Liver (tissue), 9 donors: ENCODE measurements around the gene NTHL1. TPM values are rescaled to one million over a fixed set of nuclear protein-coding genes. Genes with fewer than 3 reads are reported as not detected.

ENCODE experiments used
- DNase-seq: peaks from one replicate; pipeline ENCODE4 v3.0.0-alpha.2; 2017; ENCODE audit warnings: low spot score
- H3K27ac ChIP-seq, 2 donors: one replicate each; pipeline ENCODE4 v1.7.0; 2013; ENCODE audit warnings: inconsistent platforms in 2 of 2, low read length in 2 of 2, control low read depth in 1 of 2, low read depth in 1 of 2, mild to moderate bottlenecking in 1 of 2
- H3K27me3 ChIP-seq, 4 donors: one replicate each; pipeline versions ENCODE4 v1.6.1 to v1.7.0; 2013; ENCODE audit warnings: low read length in 3 of 4, inconsistent platforms in 1 of 4, mild to moderate bottlenecking in 1 of 4, moderate library complexity in 1 of 4; ENCODE audit not compliant: control insufficient read depth in 4 of 4, insufficient read depth in 4 of 4
- H3K36me3 ChIP-seq, 4 donors: one replicate each; pipeline versions ENCODE4 v1.6.1 to v1.7.0; 2013; ENCODE audit warnings: low read length in 3 of 4, mild to moderate bottlenecking in 3 of 4, low read depth in 1 of 4, moderate library complexity in 1 of 4; ENCODE audit not compliant: control insufficient read depth in 4 of 4, insufficient read depth in 3 of 4
- H3K4me1 ChIP-seq, 4 donors: one replicate each; pipeline versions ENCODE4 v1.6.1 to v1.7.0; 2013; ENCODE audit warnings: low read length in 3 of 4, mild to moderate bottlenecking in 3 of 4, moderate library complexity in 1 of 4; ENCODE audit not compliant: control insufficient read depth in 4 of 4, insufficient read depth in 4 of 4
- H3K4me3 ChIP-seq, 3 donors: one replicate each; pipeline versions ENCODE4 v1.6.1 to v1.7.0; 2013; ENCODE audit warnings: low read length in 3 of 3, control low read depth in 1 of 3, low read depth in 1 of 3, mild to moderate bottlenecking in 1 of 3
- H3K9ac ChIP-seq, 2 donors: one replicate each; pipeline ENCODE4 v1.7.0; 2013; ENCODE audit warnings: low read length in 2 of 2, mild to moderate bottlenecking in 2 of 2, moderate library complexity in 2 of 2, control low read depth in 1 of 2, low read depth in 1 of 2
- H3K9me3 ChIP-seq, 4 donors: one replicate each; pipeline versions ENCODE4 v1.6.1 to v1.7.0; 2013; ENCODE audit warnings: low read length in 3 of 4; ENCODE audit not compliant: control insufficient read depth in 4 of 4
- ATF3 ChIP-seq: IDR thresholded peaks from 2 replicates; pipeline ENCODE4 v1.6.1; 2016; ENCODE audit warnings: antibody characterized with exemption
- CTCF ChIP-seq: fragments of 150-350 bp; IDR thresholded peaks from 2 replicates; pipeline ENCODE4 v1.5.1; 2017; ENCODE audit warnings: improper control_type of control experiment, low read depth, low read length; ENCODE audit not compliant: missing input control
- EGR1 ChIP-seq, 2 donors: IDR thresholded peaks; 2 replicates each; pipeline ENCODE4 v1.6.1; 2016 to 2018; ENCODE audit warnings: antibody characterized with exemption in 2 of 2, low read depth in 2 of 2
- FOXA1 ChIP-seq: IDR thresholded peaks from 2 replicates; pipeline ENCODE4 v1.6.1; 2016; ENCODE audit warnings: antibody characterized with exemption
- FOXA2 ChIP-seq: IDR thresholded peaks from 2 replicates; pipeline ENCODE4 v1.6.1; 2016; ENCODE audit warnings: antibody characterized with exemption
- GABPA ChIP-seq, 2 donors: IDR thresholded peaks in 1 of 2; conservative IDR thresholded peaks in 1 of 2; 2 replicates each; pipeline ENCODE4 v1.6.1; 2016; ENCODE audit warnings: antibody characterized with exemption in 2 of 2, mild to moderate bottlenecking in 1 of 2, moderate library complexity in 1 of 2
- HNF4A ChIP-seq, 2 donors: conservative IDR thresholded peaks; 2 replicates each; pipeline ENCODE4 v1.6.1; 2016; ENCODE audit warnings: antibody characterized with exemption in 2 of 2, mild to moderate bottlenecking in 2 of 2
- HNF4G ChIP-seq: IDR thresholded peaks from 2 replicates; pipeline ENCODE4 v1.6.1; 2016; ENCODE audit warnings: antibody characterized with exemption
- JUND ChIP-seq, 2 donors: IDR thresholded peaks; 2 replicates each; pipeline ENCODE4 v1.6.1; 2016; ENCODE audit warnings: antibody characterized with exemption in 2 of 2
- MAX ChIP-seq: IDR thresholded peaks from 2 replicates; pipeline ENCODE4 v1.6.1; 2016; ENCODE audit warnings: antibody characterized with exemption
- NR2F2 ChIP-seq: IDR thresholded peaks from 2 replicates; pipeline ENCODE4 v1.6.1; 2016; ENCODE audit warnings: antibody characterized with exemption
- RAD21 ChIP-seq, 2 donors: IDR thresholded peaks; 2 replicates each; pipeline ENCODE4 v1.6.1; 2016; ENCODE audit warnings: antibody characterized with exemption in 2 of 2, mild to moderate bottlenecking in 2 of 2
- RXRA ChIP-seq, 2 donors: IDR thresholded peaks; 2 replicates each; pipeline ENCODE4 v1.6.1; 2017 to 2018; ENCODE audit warnings: antibody characterized with exemption in 2 of 2, mild to moderate bottlenecking in 1 of 2
- SP1 ChIP-seq: IDR thresholded peaks from 2 replicates; pipeline ENCODE4 v1.6.1; 2018; ENCODE audit warnings: antibody characterized with exemption, mild to moderate bottlenecking
- TAF1 ChIP-seq: conservative IDR thresholded peaks from 2 replicates; pipeline ENCODE4 v1.6.1; 2016; ENCODE audit warnings: antibody characterized with exemption, mild to moderate bottlenecking
- YY1 ChIP-seq: IDR thresholded peaks from 2 replicates; pipeline ENCODE4 v1.6.1; 2016; ENCODE audit warnings: antibody characterized with exemption, mild to moderate bottlenecking
- ZBTB33 ChIP-seq: IDR thresholded peaks from 2 replicates; pipeline ENCODE4 v1.6.1; 2016; ENCODE audit warnings: antibody characterized with exemption
- WGBS: extraction: QIAGEN DNeasy Blood & Tissue Kit; methylation state at CpG from one replicate; pipeline ENCODE4 v1.1.7; 2013; 5-methylcytosine and 5-hydroxymethylcytosine counted together
- polyA plus RNA-seq, 2 donors: library from polyadenylated mRNA; stranded (reverse) in 1 of 2; unstranded in 1 of 2; fragments of 200-250 nt in 1 of 2; fragments of >200 nt in 1 of 2; fragmentation: Nextera tagmentation in 1 of 2; extraction: Ambion mirVana in 1 of 2; gene quantifications; one replicate each; pipeline versions ENCODE4 v1.2.1 to v1.2.3, GENCODE V29; 2013 to 2015
- total RNA-seq, 2 donors: library from RNA; depleted of rRNA; stranded (reverse); fragments of >200 nt; gene quantifications; one replicate each; pipeline ENCODE4 v1.2.3, GENCODE V29; 2014
- donor health status: healthy.
- donor health status: healthy.
- donor health status: healthy.
- donor health status: healthy.
- donor health status: healthy.

Gene NTHL1
- total and polyA plus RNA-seq, 4 donors, result 10.4 to 166 (median 19.1) TPM

GRCh38 chr16:2042986-2043666, 4.5 kb downstream of the NTHL1 start:
- no peak for TF ChIP-seq RXRA (IDR thresholded peaks at IDR 0.05)
- TF ChIP-seq ATF3, result no peak
- TF ChIP-seq GABPA (IDR thresholded peaks at IDR 0.05 in 1 of 2, conservative IDR thresholded peaks at IDR 0.05 in 1 of 2), result no peak
- TF ChIP-seq HNF4A (conservative IDR thresholded peaks at IDR 0.05), result no peak
- TF ChIP-seq MAX, result no peak
- TF ChIP-seq FOXA1, result no peak
- TF ChIP-seq ZBTB33, result no peak
- TF ChIP-seq YY1, result no peak
- no peak for TF ChIP-seq HNF4G
- no peak for TF ChIP-seq FOXA2
- no peak for TF ChIP-seq RAD21 (IDR thresholded peaks at IDR 0.05)
- TF ChIP-seq EGR1 (IDR thresholded peaks at IDR 0.05; ENCODE audit: low read depth in 2 of 2), result no peak
- no peak for TF ChIP-seq NR2F2
- no peak for TF ChIP-seq CTCF
- WGBS, result 81% methylated on average over 11 of the region's 11 CpGs
- Histone ChIP-seq H3K4me3 (no peak overlapping the region), H3K36me3 (peaks cover 0 to 2% (median 0%) of the 10 kb centered on the region in 4 donors), H3K4me1 (peaks cover 28 to 73% (median 52%) of the 10 kb centered on the region in 4 donors), H3K9me3 (no peaks in the 10 kb centered on the region), H3K27me3 (no peaks in the 10 kb centered on the region), H3K27ac (no peak overlapping the region), H3K9ac (no peak overlapping the region)
- DNase-seq, result no peak

GRCh38 chr16:2042171-2042985, 5.3 kb downstream of the NTHL1 start:
- Histone ChIP-seq H3K36me3 (no peaks in the 10 kb centered on the region), H3K9me3 (no peaks in the 10 kb centered on the region), H3K4me1 (peaks cover 28 to 77% (median 57%) of the 10 kb centered on the region in 4 donors), H3K27me3 (no peaks in the 10 kb centered on the region), H3K27ac (peak overlapping the region; percentile 95 to 98), H3K9ac (no peak overlapping the region), H3K4me3 (no peak overlapping the region)
- DNase-seq, result no peak
- 56% methylated on average over 22 of the region's 22 CpGs for WGBS
- TF ChIP-seq SP1 (peak; percentile 72), RAD21 (IDR thresholded peaks at IDR 0.05) (peak in 1 of 2 donors; percentile 33), HNF4A (conservative IDR thresholded peaks at IDR 0.05) (peak in 1 of 2 donors; percentile 21), JUND (IDR thresholded peaks at IDR 0.05) (no peak), CTCF (no peak), ZBTB33 (no peak), RXRA (IDR thresholded peaks at IDR 0.05) (peak; percentile 42 to 81), TAF1 (no peak), FOXA2 (no peak), MAX (no peak), FOXA1 (no peak)
